Gastroesophageal sphincter (tissue), 4 donors: ENCODE data around the gene MXRA8. TPM values are rescaled to one million over a fixed set of nuclear protein-coding genes. Genes with fewer than 3 reads are reported as not detected.

Experiments
- ATAC-seq: fragments of 150-250 bp; one replicate; pipeline ENCODE4 v1.9.1; 2016; ENCODE audit warnings: mild to moderate bottlenecking, moderate library complexity
- H3K27ac ChIP-seq, 4 donors: fragments of 200-600 bp; sonication (generic) in 3 of 4; 1 replicate in 3 of 4; 2 replicates in 1 of 4; pipeline ENCODE4 v1.5.1; 2016 to 2019
- H3K27me3 ChIP-seq: fragments of 200-600 bp; sonication (generic); one replicate; pipeline ENCODE4 v1.5.1; 2019
- H3K36me3 ChIP-seq, 2 donors: fragments of 200-600 bp; sonication (generic); one replicate each; pipeline ENCODE4 v1.5.1; 2019; ENCODE audit warnings: control low read depth in 1 of 2
- H3K4me1 ChIP-seq, 3 donors: fragments of 200-600 bp; sonication (generic); 1 replicate in 2 of 3; 2 replicates in 1 of 3; pipeline ENCODE4 v1.5.1; 2016 to 2019; ENCODE audit warnings: control low read depth in 2 of 3
- H3K4me3 ChIP-seq, 2 donors: fragments of 200-600 bp; sonication (generic); one replicate each; pipeline ENCODE4 v1.5.1; 2019; ENCODE audit warnings: mild to moderate bottlenecking in 1 of 2, moderate library complexity in 1 of 2
- H3K9me3 ChIP-seq, 3 donors: fragments of 200-600 bp; sonication (generic); one replicate each; pipeline ENCODE4 v1.5.1; 2017 to 2019; ENCODE audit warnings: control low read depth in 2 of 3
- EP300 ChIP-seq: sonication (generic); formaldehyde crosslinking; IDR thresholded peaks from one replicate; pipeline ENCODE4 v1.6.1; 2017; ENCODE audit warnings: antibody characterized with exemption, mild to moderate bottlenecking
- POLR2A ChIP-seq, 2 donors: fragments of 450-650 bp; IDR thresholded peaks; one replicate each; pipeline ENCODE4 v1.6.1; 2017; ENCODE audit warnings: antibody characterized with exemption in 2 of 2, mild to moderate bottlenecking in 2 of 2, moderate library complexity in 1 of 2
- POLR2AphosphoS5 ChIP-seq: sonication (generic); formaldehyde crosslinking; IDR thresholded peaks from one replicate; pipeline ENCODE4 v1.6.1; 2017; ENCODE audit warnings: antibody characterized with exemption
- WGBS, 2 donors: methylation state at CpG; one replicate each; pipeline ENCODE4 v1.1.5; 2018; ENCODE audit warnings: low coverage in 1 of 2; 5-methylcytosine and 5-hydroxymethylcytosine counted together
- total RNA-seq, 4 donors: library from RNA; depleted of rRNA; stranded (reverse); fragments of >200 nt; gene quantifications; one replicate each; pipeline ENCODE4 v1.1.0, GENCODE V29; 2016
- TF ChIP-seq, protein P1 (sequence below), 4 experiments: fragments of 200-600 bp in 2 of 4; fragments of 450-650 bp in 2 of 4; sonication (generic) in 1 of 4; IDR thresholded peaks; one replicate each; pipeline ENCODE4 v1.5.1; 2017 to 2019; ENCODE audit warnings: antibody characterized with exemption in 4 of 4, mild to moderate bottlenecking in 2 of 4, moderate library complexity in 2 of 4

MXRA8 gene
- total RNA-seq, 4 donors from 2014 or later = 69.8 to 105 (median 85.4) TPM

DNA sequence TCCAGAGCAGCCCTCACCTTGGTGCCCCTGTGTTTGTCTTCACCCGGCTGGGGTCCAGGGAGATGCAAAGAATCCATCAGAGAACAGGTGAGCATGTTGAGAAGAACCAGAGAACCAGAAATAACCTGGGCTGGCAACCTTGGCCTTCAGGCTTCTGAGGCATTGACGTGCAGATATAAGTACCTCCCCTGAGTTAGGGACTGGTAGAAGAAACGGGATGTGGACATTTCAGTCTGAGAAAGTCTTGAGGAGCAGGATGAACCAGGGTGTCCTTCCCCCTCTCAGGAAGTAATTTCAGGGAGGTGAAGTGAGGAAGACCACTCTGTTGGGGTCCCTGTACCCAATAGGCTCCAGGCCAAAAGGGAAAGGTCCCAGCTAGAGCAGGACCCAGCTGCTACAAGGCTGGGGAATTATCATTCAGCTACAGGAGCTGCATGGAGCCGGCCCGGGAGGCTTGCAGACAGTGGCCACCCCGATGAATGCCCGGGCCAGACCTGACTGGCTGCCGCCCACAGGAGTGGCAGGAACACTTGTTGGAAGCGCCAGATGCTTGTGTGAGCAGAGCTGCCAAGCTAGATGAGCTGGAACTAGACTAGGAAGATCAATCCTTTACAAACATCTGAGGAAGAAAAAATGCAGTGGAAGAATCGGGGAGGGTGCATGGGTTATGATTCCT, 18.3 kb upstream of the MXRA8 start:
- Histone ChIP-seq H3K27ac (peak overlapping the region in 2 of 4 donors; percentile 95 to 97), H3K36me3 (peaks cover 0 to 29% of the 10 kb centered on the region in 2 donors), H3K9me3 (no peaks in the 10 kb centered on the region), H3K27me3 (no peaks in the 10 kb centered on the region), H3K4me3 (no peak overlapping the region), H3K4me1 (peaks cover 0 to 38% (median 25%) of the 10 kb centered on the region in 3 donors)
- 70 to 83% methylated on average over 1 to 4 of the region's 10 CpGs for WGBS, 2 donors
- TF ChIP-seq POLR2AphosphoS5 (no peak), EP300 (no peak), POLR2A (IDR thresholded peaks at IDR 0.05) (no peak)
- TF ChIP-seq, protein P1, sequence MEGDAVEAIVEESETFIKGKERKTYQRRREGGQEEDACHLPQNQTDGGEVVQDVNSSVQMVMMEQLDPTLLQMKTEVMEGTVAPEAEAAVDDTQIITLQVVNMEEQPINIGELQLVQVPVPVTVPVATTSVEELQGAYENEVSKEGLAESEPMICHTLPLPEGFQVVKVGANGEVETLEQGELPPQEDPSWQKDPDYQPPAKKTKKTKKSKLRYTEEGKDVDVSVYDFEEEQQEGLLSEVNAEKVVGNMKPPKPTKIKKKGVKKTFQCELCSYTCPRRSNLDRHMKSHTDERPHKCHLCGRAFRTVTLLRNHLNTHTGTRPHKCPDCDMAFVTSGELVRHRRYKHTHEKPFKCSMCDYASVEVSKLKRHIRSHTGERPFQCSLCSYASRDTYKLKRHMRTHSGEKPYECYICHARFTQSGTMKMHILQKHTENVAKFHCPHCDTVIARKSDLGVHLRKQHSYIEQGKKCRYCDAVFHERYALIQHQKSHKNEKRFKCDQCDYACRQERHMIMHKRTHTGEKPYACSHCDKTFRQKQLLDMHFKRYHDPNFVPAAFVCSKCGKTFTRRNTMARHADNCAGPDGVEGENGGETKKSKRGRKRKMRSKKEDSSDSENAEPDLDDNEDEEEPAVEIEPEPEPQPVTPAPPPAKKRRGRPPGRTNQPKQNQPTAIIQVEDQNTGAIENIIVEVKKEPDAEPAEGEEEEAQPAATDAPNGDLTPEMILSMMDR (IDR thresholded peaks at IDR 0.05) = no peak
- ATAC-seq = no peak

DNA sequence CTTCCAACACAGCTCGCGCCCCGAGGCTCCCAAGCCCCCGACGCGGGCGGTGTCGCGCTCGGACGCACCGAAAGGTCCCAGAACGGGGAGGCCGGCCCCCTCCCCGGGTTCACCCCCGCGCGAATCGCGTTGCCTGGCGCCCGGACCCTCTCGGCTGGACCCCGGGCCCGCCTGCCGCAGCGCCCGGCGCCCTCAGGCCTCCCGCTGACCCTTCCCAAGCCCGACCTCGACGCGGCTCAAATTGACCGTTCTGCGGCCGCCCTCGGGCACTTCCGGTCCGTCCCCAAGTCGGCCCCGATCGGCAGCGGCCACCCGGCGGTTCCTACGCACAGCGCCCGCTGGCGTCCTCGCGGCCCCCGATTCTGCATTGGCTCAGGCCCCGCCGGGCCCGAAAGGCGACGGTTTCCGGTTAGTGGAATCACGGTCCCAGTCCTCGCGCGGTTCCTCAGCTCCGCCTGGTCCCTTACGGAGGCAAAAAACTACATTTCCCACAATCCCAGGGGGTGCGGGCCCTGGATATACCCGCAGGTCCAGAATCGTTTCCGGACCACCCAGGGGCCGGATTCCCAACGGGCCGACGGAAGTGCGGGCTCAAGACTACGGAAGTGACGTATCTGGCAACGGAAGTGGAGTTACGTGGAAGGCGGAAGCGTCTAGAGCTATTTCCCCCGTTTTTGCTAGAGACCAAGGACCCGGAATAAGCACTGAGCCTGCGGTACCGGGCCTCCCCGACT, 16.7 kb upstream of the MXRA8 start, which contains the start of gene AURKAIP1:
Gene AURKAIP1, minus strand, starts transcription at position 279 of the 734 bp plus-strand sequence. CDS start 451 bp downstream, outside the sequence.
- peak within 1 kb of the TSS; percentile 73 to 99 for H3K4me3 ChIP-seq
- TF ChIP-seq EP300 (no peak), POLR2A (IDR thresholded peaks at IDR 0.05) (peak; percentile 70 to 71), POLR2AphosphoS5 (peak; percentile 81)
- TF ChIP-seq, protein P1 (IDR thresholded peaks at IDR 0.05) = peak in 3 of 4 experiments; percentile 40 to 62 (median 56)
- peak within 1 kb of the TSS; percentile 85 to 99 (median 96) for H3K27ac ChIP-seq
- H3K9me3 ChIP-seq = no peaks in the 10 kb centered on the region
- 0 to 1% methylated on average over 14 to 15 of the region's 85 CpGs for WGBS, 2 donors
- peaks cover 0 to 17% of the 10 kb centered on the region in 2 donors for H3K36me3 ChIP-seq
- H3K27me3 ChIP-seq = no peaks in the 10 kb centered on the region
- peaks cover 0 to 43% (median 27%) of the 10 kb centered on the region in 3 donors for H3K4me1 ChIP-seq
- peak; percentile 97 for ATAC-seq

- no CpG with 5 or more reads among the region's 24 CpGs for WGBS, 2 donors
- Histone ChIP-seq H3K4me1 (peaks cover 0 to 43% (median 27%) of the 10 kb centered on the region in 3 donors), H3K9me3 (no peaks in the 10 kb centered on the region), H3K36me3 (peaks cover 0 to 17% of the 10 kb centered on the region in 2 donors), H3K27me3 (no peaks in the 10 kb centered on the region), H3K27ac (peak overlapping the region; percentile 85 to 99 (median 96)), H3K4me3 (peak overlapping the region; percentile 73 to 99)
- no peak for TF ChIP-seq EP300
- TF ChIP-seq, protein P1 (IDR thresholded peaks at IDR 0.05) = no peak
- no peak for TF ChIP-seq POLR2AphosphoS5
- TF ChIP-seq POLR2A (IDR thresholded peaks at IDR 0.05) = no peak
- no peak for ATAC-seq
Observed at GRCh38 chr1:1374589-1374928, 16.2 kb upstream of the MXRA8 start.

DNA sequence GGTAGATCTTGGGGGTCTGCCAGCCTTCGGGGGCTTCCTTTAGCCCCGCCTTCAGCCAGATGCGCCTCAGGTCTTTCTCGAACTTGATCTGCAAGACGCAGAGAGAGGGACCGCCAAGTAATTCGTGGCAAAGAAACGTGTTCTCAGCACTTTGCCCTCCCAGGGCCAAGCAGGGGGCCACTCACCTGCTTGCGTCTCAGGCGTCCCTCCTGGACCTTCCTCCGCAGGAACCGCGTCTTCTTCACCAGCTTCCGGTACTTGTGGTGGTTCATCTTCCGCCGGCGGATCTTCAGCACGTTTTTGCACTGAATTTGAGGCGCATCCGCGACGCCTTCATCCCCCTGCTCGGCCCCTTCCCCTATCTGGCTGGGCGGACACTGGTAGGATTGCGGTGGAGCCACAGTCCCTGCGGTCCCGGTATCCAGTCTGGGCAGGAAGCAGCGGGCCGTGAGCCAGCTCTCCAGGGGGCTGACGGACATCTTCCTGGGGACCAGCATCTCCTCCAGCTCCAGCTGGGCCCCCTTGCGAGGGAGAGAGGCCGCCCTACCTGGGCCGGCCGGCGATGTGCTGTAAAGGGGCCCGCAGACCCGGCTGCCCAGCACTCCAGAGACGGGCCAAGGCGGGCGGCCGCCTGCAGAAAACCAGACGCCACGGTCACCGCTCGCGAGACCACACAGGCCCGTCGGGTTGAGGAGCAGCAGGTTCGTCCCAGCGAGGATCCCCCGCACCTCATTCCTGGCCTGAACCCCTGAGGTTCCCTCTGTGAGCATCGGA, 15.6 kb upstream of the MXRA8 start:
- no peak for ATAC-seq
- TF ChIP-seq POLR2AphosphoS5 = no peak
- TF ChIP-seq EP300 = no peak
- no peak for TF ChIP-seq POLR2A (IDR thresholded peaks at IDR 0.05)
- TF ChIP-seq, protein P1 (IDR thresholded peaks at IDR 0.05) = no peak
- peak overlapping the region in 3 of 4 donors; percentile 95 to 99 (median 97) for H3K27ac ChIP-seq
- H3K27me3 ChIP-seq = no peaks in the 10 kb centered on the region
- WGBS, 2 donors = 83 to 93% methylated on average over 3 to 18 of the region's 52 CpGs
- H3K36me3 ChIP-seq = peaks cover 0 to 17% of the 10 kb centered on the region in 2 donors
- H3K4me3 ChIP-seq = peak overlapping the region; percentile 73 to 99
- peaks cover 0 to 43% (median 27%) of the 10 kb centered on the region in 3 donors for H3K4me1 ChIP-seq
- no peaks in the 10 kb centered on the region for H3K9me3 ChIP-seq
